Measurements from ENCODE around the gene NAALADL2. TPM values are rescaled to one million over a fixed set of nuclear protein-coding genes. Genes with fewer than 3 reads are reported as not detected.

NAALADL2 gene
- total RNA-seq, 1 donor from 2014 or later: 12.5 TPM

GRCh38 chr3:175227126-175227525 is 368.0 kb downstream of the NAALADL2 start:
- TF ChIP-seq, protein P1, sequence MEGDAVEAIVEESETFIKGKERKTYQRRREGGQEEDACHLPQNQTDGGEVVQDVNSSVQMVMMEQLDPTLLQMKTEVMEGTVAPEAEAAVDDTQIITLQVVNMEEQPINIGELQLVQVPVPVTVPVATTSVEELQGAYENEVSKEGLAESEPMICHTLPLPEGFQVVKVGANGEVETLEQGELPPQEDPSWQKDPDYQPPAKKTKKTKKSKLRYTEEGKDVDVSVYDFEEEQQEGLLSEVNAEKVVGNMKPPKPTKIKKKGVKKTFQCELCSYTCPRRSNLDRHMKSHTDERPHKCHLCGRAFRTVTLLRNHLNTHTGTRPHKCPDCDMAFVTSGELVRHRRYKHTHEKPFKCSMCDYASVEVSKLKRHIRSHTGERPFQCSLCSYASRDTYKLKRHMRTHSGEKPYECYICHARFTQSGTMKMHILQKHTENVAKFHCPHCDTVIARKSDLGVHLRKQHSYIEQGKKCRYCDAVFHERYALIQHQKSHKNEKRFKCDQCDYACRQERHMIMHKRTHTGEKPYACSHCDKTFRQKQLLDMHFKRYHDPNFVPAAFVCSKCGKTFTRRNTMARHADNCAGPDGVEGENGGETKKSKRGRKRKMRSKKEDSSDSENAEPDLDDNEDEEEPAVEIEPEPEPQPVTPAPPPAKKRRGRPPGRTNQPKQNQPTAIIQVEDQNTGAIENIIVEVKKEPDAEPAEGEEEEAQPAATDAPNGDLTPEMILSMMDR (IDR thresholded peaks at IDR 0.05): no peak
- TF ChIP-seq POLR2A (IDR thresholded peaks at IDR 0.05) (no peak), POLR2AphosphoS5 (IDR thresholded peaks at IDR 0.05; ENCODE audit: insufficient read depth in 1 of 2, low read depth in 1 of 2) (no peak)
- Histone ChIP-seq H3K27me3 (no peaks in the 10 kb centered on the region), H3K4me3 (no peak overlapping the region), H3K9me3 (no peaks in the 10 kb centered on the region), H3K4me1 (no peaks in the 10 kb centered on the region), H3K27ac (no peak overlapping the region), H3K36me3 (no peaks in the 10 kb centered on the region)
- intact Hi-C loops (cut with DNase I): no loop called here
- DNase-seq (ENCODE audit: extremely low spot score in 2 of 2): no peak

DNA sequence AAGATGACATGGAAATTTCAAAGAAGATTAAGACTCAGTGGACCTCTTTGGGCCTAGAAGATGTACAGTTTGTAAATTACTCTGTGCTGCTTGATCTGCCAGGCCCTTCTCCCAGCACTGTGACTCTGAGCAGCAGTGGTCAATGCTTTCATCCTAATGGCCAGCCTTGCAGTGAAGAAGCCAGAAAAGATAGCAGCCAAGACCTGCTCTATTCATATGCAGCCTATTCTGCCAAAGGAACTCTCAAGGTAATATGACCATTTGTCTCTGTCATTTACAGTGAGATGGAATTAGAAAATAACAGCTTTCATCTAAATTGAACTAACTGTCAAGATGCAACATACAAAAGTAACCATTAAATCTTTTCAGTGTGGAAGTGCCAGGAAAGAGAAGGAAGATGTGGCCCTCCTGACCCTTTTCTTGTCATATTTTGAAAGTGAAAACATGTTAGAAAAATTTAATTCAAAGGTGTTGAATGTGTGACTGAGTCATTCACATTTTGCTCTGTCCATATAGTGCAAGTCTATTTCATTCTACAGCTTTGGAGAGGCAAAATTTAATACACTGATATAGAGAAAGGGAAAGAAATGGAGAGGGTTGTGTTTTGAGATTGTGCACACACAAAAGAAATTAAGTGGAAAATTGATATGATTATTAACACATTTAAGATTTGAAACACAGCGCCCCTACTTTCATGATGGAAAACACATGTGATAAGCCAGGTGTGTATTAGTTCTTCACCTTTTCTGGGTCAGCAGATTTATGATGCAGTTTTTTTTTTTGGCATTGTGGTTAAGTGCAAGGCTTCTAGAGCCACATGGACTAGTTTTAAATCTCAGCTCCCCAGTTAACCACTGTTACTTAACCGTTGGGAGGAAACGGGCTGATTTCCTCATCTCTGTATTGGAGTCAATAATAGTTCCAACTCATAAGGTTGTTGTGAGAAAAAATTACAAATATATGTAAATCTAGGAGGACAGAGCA is 375.1 kb downstream of the NAALADL2 start:
- no peak overlapping the region for H3K4me3 ChIP-seq
- no peaks in the 10 kb centered on the region for H3K4me1 ChIP-seq
- no peaks in the 10 kb centered on the region for H3K9me3 ChIP-seq
- DNase-seq (ENCODE audit: extremely low spot score in 2 of 2): no peak
- no peaks in the 10 kb centered on the region for H3K36me3 ChIP-seq
- TF ChIP-seq POLR2A (IDR thresholded peaks at IDR 0.05) (no peak), POLR2AphosphoS5 (IDR thresholded peaks at IDR 0.05; ENCODE audit: insufficient read depth in 1 of 2, low read depth in 1 of 2) (no peak)
- TF ChIP-seq, protein P1 (IDR thresholded peaks at IDR 0.05): no peak
- no peaks in the 10 kb centered on the region for H3K27me3 ChIP-seq
- intact Hi-C loops (cut with DNase I): no loop called here
- H3K27ac ChIP-seq: no peak overlapping the region

- Histone ChIP-seq H3K27ac (no peak overlapping the region), H3K4me1 (no peaks in the 10 kb centered on the region), H3K9me3 (no peaks in the 10 kb centered on the region), H3K4me3 (no peak overlapping the region), H3K36me3 (no peaks in the 10 kb centered on the region), H3K27me3 (no peaks in the 10 kb centered on the region)
- no peak for DNase-seq (ENCODE audit: extremely low spot score in 2 of 2)
- intact Hi-C loops (cut with DNase I): no loop called here
- TF ChIP-seq, protein P1 (IDR thresholded peaks at IDR 0.05): no peak
- no peak for TF ChIP-seq POLR2AphosphoS5 (IDR thresholded peaks at IDR 0.05; ENCODE audit: insufficient read depth in 1 of 2, low read depth in 1 of 2)
- TF ChIP-seq POLR2A (IDR thresholded peaks at IDR 0.05): no peak
These were observed 379.7 kb downstream of the NAALADL2 start for GRCh38 chr3:175238801-175239200.

DNA sequence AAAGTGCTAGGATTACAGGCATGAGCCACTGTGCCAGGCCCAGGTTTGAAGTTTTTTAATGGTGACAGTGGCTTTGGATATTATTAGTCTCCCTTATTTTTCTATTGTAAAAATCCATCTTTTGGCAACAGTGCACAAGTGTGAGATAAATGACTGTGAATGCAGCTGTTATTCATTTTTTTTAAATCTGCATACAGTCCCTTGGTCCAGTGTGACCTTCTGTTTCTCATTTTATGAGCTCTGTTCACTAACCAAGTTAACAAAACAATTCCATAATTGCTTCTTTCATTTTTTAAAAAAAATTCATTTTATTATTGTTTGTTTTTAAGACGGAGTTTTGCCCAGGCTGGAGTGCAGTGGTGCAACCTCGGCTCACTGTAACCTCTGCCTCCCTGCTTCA is 381.8 kb downstream of the NAALADL2 start:
- TF ChIP-seq, protein P1 (IDR thresholded peaks at IDR 0.05): no peak
- TF ChIP-seq POLR2A (IDR thresholded peaks at IDR 0.05) (no peak), POLR2AphosphoS5 (IDR thresholded peaks at IDR 0.05; ENCODE audit: insufficient read depth in 1 of 2, low read depth in 1 of 2) (no peak)
- no peak for DNase-seq (ENCODE audit: extremely low spot score in 2 of 2)
- no peak overlapping the region for H3K27ac ChIP-seq
- intact Hi-C loops (cut with DNase I): no loop called here
- no peak overlapping the region for H3K4me3 ChIP-seq
- H3K27me3 ChIP-seq: no peaks in the 10 kb centered on the region
- no peaks in the 10 kb centered on the region for H3K4me1 ChIP-seq
- H3K36me3 ChIP-seq: no peaks in the 10 kb centered on the region
- no peaks in the 10 kb centered on the region for H3K9me3 ChIP-seq

GRCh38 chr3:175242243-175242642 is 383.1 kb downstream of the NAALADL2 start:
- Histone ChIP-seq H3K9me3 (no peaks in the 10 kb centered on the region), H3K27ac (no peak overlapping the region), H3K4me1 (no peaks in the 10 kb centered on the region), H3K27me3 (no peaks in the 10 kb centered on the region), H3K36me3 (no peaks in the 10 kb centered on the region), H3K4me3 (no peak overlapping the region)
- TF ChIP-seq, protein P1 (IDR thresholded peaks at IDR 0.05): no peak
- TF ChIP-seq POLR2A (IDR thresholded peaks at IDR 0.05) (no peak), POLR2AphosphoS5 (IDR thresholded peaks at IDR 0.05; ENCODE audit: insufficient read depth in 1 of 2, low read depth in 1 of 2) (no peak)
- no peak for DNase-seq (ENCODE audit: extremely low spot score in 2 of 2)
- intact Hi-C loops (cut with DNase I): no loop called here

All from vagina (tissue), 2 donors.